Natural killer cell treated with Interleukin-12 subunit alpha and Interleukin-12 subunit beta and Interleukin-15 and Interleukin-18, amount 100 ng/mL, for 72 hours (primary cell): ENCODE measurements around the gene RERE. TPM values are rescaled to one million over a fixed set of nuclear protein-coding genes. Genes with fewer than 3 reads are reported as not detected.

Source experiments
- ATAC-seq, 2 donors: fragments of 150-1000 bp; cut with Tn5 transposase in 1 of 2; sonication (Bioruptor Pico), chemical (Tn5 transposase) in 1 of 2; 2 replicates each; pipeline ENCODE4 v1.10.0; 2021
- DNase-seq: peaks from one replicate; pipeline ENCODE4 v3.0.0; 2022; ENCODE audit warnings: low spot score
- H3K27ac Mint-ChIP-seq, 2 donors: 1 replicate in 1 of 2; 2 replicates in 1 of 2; pipeline ENCODE4 v1.8.0; 2022; ENCODE audit warnings: mixed read lengths in 2 of 2, mild to moderate bottlenecking in 1 of 2, moderate library complexity in 1 of 2
- H3K27me3 Mint-ChIP-seq, 2 donors: 1 replicate in 1 of 2; 2 replicates in 1 of 2; pipeline ENCODE4 v1.8.0; 2022; ENCODE audit warnings: mixed read lengths in 2 of 2
- H3K36me3 Mint-ChIP-seq: one replicate; pipeline ENCODE4 v1.8.0; 2022; ENCODE audit warnings: mixed read lengths
- H3K4me1 Mint-ChIP-seq, 2 donors: 1 replicate in 1 of 2; 2 replicates in 1 of 2; pipeline ENCODE4 v1.8.0; 2022; ENCODE audit warnings: low read depth in 2 of 2, mixed read lengths in 2 of 2, mild to moderate bottlenecking in 1 of 2
- H3K4me3 Mint-ChIP-seq: one replicate; pipeline ENCODE4 v1.8.0; 2022; ENCODE audit warnings: mixed read lengths
- H3K9me3 Mint-ChIP-seq: 2 replicates; pipeline ENCODE4 v1.8.0; 2022; ENCODE audit warnings: mixed read lengths
- total RNA-seq, 2 donors: library from RNA; stranded (reverse); gene quantifications; one replicate each; pipeline ENCODE4 v1.2.3, GENCODE V29; 2022

Gene RERE
- 10 to 100 TPM; 38.2 to 72.4 TPM for total RNA-seq

GRCh38 chr1:8817412-8818324 is at the start of gene RERE:
Gene RERE (minus strand): TSS chr1:8817640.
- no peaks in the 10 kb centered on the region for H3K9me3 Mint-ChIP-seq
- peak within 1 kb of the TSS; percentile 89 for H3K4me3 Mint-ChIP-seq
- ATAC-seq (peak; percentile 100), DNase-seq (peak; percentile 97)
- no peaks in the 10 kb centered on the region for H3K36me3 Mint-ChIP-seq
- H3K27me3 Mint-ChIP-seq, result no peaks in the 10 kb centered on the region
- peak within 1 kb of the TSS; percentile 92 to 98 for H3K27ac Mint-ChIP-seq
- H3K4me1 Mint-ChIP-seq, result peaks cover 32 to 44% of the 10 kb centered on the region in 2 donors

GRCh38 chr1:8866792-8867415 is 49.5 kb upstream of the RERE start:
- Mint-ChIP-seq H3K36me3 (peaks cover 40% of the 10 kb centered on the region), H3K27me3 (no peaks in the 10 kb centered on the region), H3K27ac (peak overlapping the region; percentile 35 to 60), H3K9me3 (no peaks in the 10 kb centered on the region), H3K4me1 (peaks cover 13 to 31% of the 10 kb centered on the region in 2 donors), H3K4me3 (no peak overlapping the region)
- DNase-seq (no peak), ATAC-seq (peak in 1 of 2 donors; percentile 45)

GRCh38 chr1:8866173-8866791 is 48.8 kb upstream of the RERE start:
- Mint-ChIP-seq H3K27me3 (no peaks in the 10 kb centered on the region), H3K9me3 (no peaks in the 10 kb centered on the region), H3K36me3 (peaks cover 40% of the 10 kb centered on the region), H3K27ac (peak overlapping the region; percentile 35 to 60), H3K4me1 (peaks cover 13 to 30% of the 10 kb centered on the region in 2 donors), H3K4me3 (no peak overlapping the region)
- no peak for DNase-seq
- no peak for ATAC-seq

- H3K27ac Mint-ChIP-seq, result no peak overlapping the region
- H3K9me3 Mint-ChIP-seq, result no peaks in the 10 kb centered on the region
- H3K27me3 Mint-ChIP-seq, result no peaks in the 10 kb centered on the region
- H3K4me1 Mint-ChIP-seq, result peaks cover 17 to 28% of the 10 kb centered on the region in 2 donors
- ATAC-seq (no peak), DNase-seq (no peak)
- H3K36me3 Mint-ChIP-seq, result peaks cover 40% of the 10 kb centered on the region
- no peak overlapping the region for H3K4me3 Mint-ChIP-seq
These were observed 47.4 kb upstream of the RERE start for GRCh38 chr1:8864713-8865344.

- ATAC-seq (no peak), DNase-seq (no peak)
- Mint-ChIP-seq H3K4me3 (no peak overlapping the region), H3K4me1 (peaks cover 14 to 27% of the 10 kb centered on the region in 2 donors), H3K27ac (no peak overlapping the region), H3K9me3 (no peaks in the 10 kb centered on the region), H3K36me3 (peaks cover 36% of the 10 kb centered on the region), H3K27me3 (no peaks in the 10 kb centered on the region)
These were observed 46.4 kb upstream of the RERE start for GRCh38 chr1:8863794-8864233.

- DNase-seq (no peak), ATAC-seq (no peak)
- no peaks in the 10 kb centered on the region for H3K27me3 Mint-ChIP-seq
- H3K27ac Mint-ChIP-seq, result peak overlapping the region in 1 of 2 donors; percentile 35
- H3K4me1 Mint-ChIP-seq, result peaks cover 20 to 33% of the 10 kb centered on the region in 2 donors
- H3K4me3 Mint-ChIP-seq, result no peak overlapping the region
- H3K9me3 Mint-ChIP-seq, result no peaks in the 10 kb centered on the region
- H3K36me3 Mint-ChIP-seq, result peaks cover 36% of the 10 kb centered on the region
These were observed 45.7 kb upstream of the RERE start for GRCh38 chr1:8863138-8863537.

- Mint-ChIP-seq H3K9me3 (no peaks in the 10 kb centered on the region), H3K27me3 (no peaks in the 10 kb centered on the region), H3K27ac (peak overlapping the region in 1 of 2 donors; percentile 35), H3K4me1 (peaks cover 22 to 31% of the 10 kb centered on the region in 2 donors), H3K4me3 (no peak overlapping the region), H3K36me3 (peaks cover 30% of the 10 kb centered on the region)
- DNase-seq (no peak), ATAC-seq (peak; percentile 43 to 51)
These were observed 45.1 kb upstream of the RERE start for GRCh38 chr1:8862528-8862927.

GRCh38 chr1:8860738-8861516 is 43.5 kb upstream of the RERE start:
- H3K27ac Mint-ChIP-seq, result peak overlapping the region in 1 of 2 donors; percentile 78
- ATAC-seq (no peak), DNase-seq (peak; percentile 54)
- H3K4me1 Mint-ChIP-seq, result peaks cover 22 to 26% of the 10 kb centered on the region in 2 donors
- no peaks in the 10 kb centered on the region for H3K9me3 Mint-ChIP-seq
- H3K36me3 Mint-ChIP-seq, result peaks cover 19% of the 10 kb centered on the region
- H3K27me3 Mint-ChIP-seq, result no peaks in the 10 kb centered on the region
- no peak overlapping the region for H3K4me3 Mint-ChIP-seq

GRCh38 chr1:8858888-8859706 is 41.7 kb upstream of the RERE start:
- Mint-ChIP-seq H3K27me3 (no peaks in the 10 kb centered on the region), H3K27ac (peak overlapping the region; percentile 61 to 83), H3K36me3 (peaks cover 19% of the 10 kb centered on the region), H3K9me3 (no peaks in the 10 kb centered on the region), H3K4me1 (peaks cover 22 to 26% of the 10 kb centered on the region in 2 donors), H3K4me3 (no peak overlapping the region)
- ATAC-seq (peak in 1 of 2 donors; percentile 47), DNase-seq (peak; percentile 61)

- no peaks in the 10 kb centered on the region for H3K9me3 Mint-ChIP-seq
- H3K36me3 Mint-ChIP-seq, result peaks cover 14% of the 10 kb centered on the region
- DNase-seq (no peak), ATAC-seq (peak; percentile 12 to 61)
- H3K27ac Mint-ChIP-seq, result peak overlapping the region; percentile 61 to 71
- peak overlapping the region; percentile 25 for H3K4me3 Mint-ChIP-seq
- H3K27me3 Mint-ChIP-seq, result no peaks in the 10 kb centered on the region
- peaks cover 22 to 26% of the 10 kb centered on the region in 2 donors for H3K4me1 Mint-ChIP-seq
These were observed 40.8 kb upstream of the RERE start for GRCh38 chr1:8858112-8858668.

GRCh38 chr1:8856689-8857412 is 39.4 kb upstream of the RERE start:
- peak overlapping the region in 1 of 2 donors; percentile 27 for H3K27ac Mint-ChIP-seq
- peaks cover 22% of the 10 kb centered on the region in 2 donors for H3K4me1 Mint-ChIP-seq
- ATAC-seq (peak in 1 of 2 donors; percentile 20), DNase-seq (no peak)
- H3K27me3 Mint-ChIP-seq, result no peaks in the 10 kb centered on the region
- H3K4me3 Mint-ChIP-seq, result no peak overlapping the region
- H3K36me3 Mint-ChIP-seq, result peaks cover 10% of the 10 kb centered on the region
- no peaks in the 10 kb centered on the region for H3K9me3 Mint-ChIP-seq
